Measurements from ENCODE around the gene EIF2B5.

The EIF2B5 gene

GRCh38 chr3:184174646-184175492 lies 39.7 kb downstream of the EIF2B5 start, which contains the start of gene AP2M1:
TSS of gene AP2M1 (plus strand) at chr3:184174855. CDS start at chr3:184176994, 2,139 bp downstream.
- peak; percentile 99 to 100 (median 100) for DNase-seq

- DNase-seq, result no peak
Observed at GRCh38 chr3:184175506-184175905, 40.3 kb downstream of the EIF2B5 start.

- DNase-seq, result no peak
Observed at GRCh38 chr3:184175981-184176376, 40.8 kb downstream of the EIF2B5 start.

GRCh38 chr3:184176377-184177330 lies 41.5 kb downstream of the EIF2B5 start:
- peak; percentile 73 to 82 (median 81) for DNase-seq

GRCh38 chr3:184177331-184177731 lies 42.2 kb downstream of the EIF2B5 start:
- DNase-seq, result peak; percentile 41 to 54 (median 45)

GRCh38 chr3:184177767-184178306 lies 42.7 kb downstream of the EIF2B5 start:
- DNase-seq, result no peak

- peak; percentile 60 to 73 (median 68) for DNase-seq
Observed at GRCh38 chr3:184178521-184179138, 43.5 kb downstream of the EIF2B5 start.

- peak; percentile 40 to 62 (median 59) for DNase-seq
Observed at GRCh38 chr3:184180165-184180564, 45.0 kb downstream of the EIF2B5 start.

- no peak for DNase-seq
Observed at GRCh38 chr3:184181596-184181995, 46.4 kb downstream of the EIF2B5 start.

GRCh38 chr3:184183679-184184078 lies 48.5 kb downstream of the EIF2B5 start:
- DNase-seq, result no peak

- DNase-seq, result no peak
Observed at GRCh38 chr3:184184546-184185230, 49.5 kb downstream of the EIF2B5 start.

- peak; percentile 100 for DNase-seq
Observed at GRCh38 chr3:184185461-184186183, 50.5 kb downstream of the EIF2B5 start.

- DNase-seq, result peak; percentile 46 to 67 (median 54)
Observed at GRCh38 chr3:184186184-184186901, 51.2 kb downstream of the EIF2B5 start, which contains the start of gene ABCF3. TSS of gene ABCF3 (plus strand) at chr3:184186199. CDS start at chr3:184186208, 9 bp downstream.

- DNase-seq, result no peak
Observed at GRCh38 chr3:184186902-184187207, 51.7 kb downstream of the EIF2B5 start.

GRCh38 chr3:184188080-184188479 lies 52.9 kb downstream of the EIF2B5 start:
- no peak for DNase-seq

- no peak for DNase-seq
Observed at GRCh38 chr3:184189421-184189820, 54.3 kb downstream of the EIF2B5 start.

- DNase-seq, result no peak
Observed at GRCh38 chr3:184192889-184193288, 57.7 kb downstream of the EIF2B5 start.

GRCh38 chr3:184193991-184194539 lies 58.9 kb downstream of the EIF2B5 start:
- DNase-seq, result no peak

All from suppressor macrophage treated with lipopolysaccharide for 1 hour (primary cell).